ACC112 (cell line): ENCODE data around the gene VPS51.
"Not testable (repeated sequence)": the region's sequence is repeated elsewhere in the genome, so short reads cannot be mapped to it uniquely, and the experiment has no call there.

Source experiments
- H2AFZ ChIP-seq: fragments of 200-600 bp; sonication (generic); one replicate; pipeline ENCODE4 v1.6.0; 2017; ENCODE audit warnings: antibody characterized with exemption, low read length; ENCODE audit not compliant: unreplicated experiment
- H3K27ac ChIP-seq: fragments of 200-600 bp; sonication (generic); 2 replicates; pipeline ENCODE4 v1.5.1; 2014; ENCODE audit warnings: low read depth, mild to moderate bottlenecking, antibody characterized with exemption, low read length, moderate library complexity
- H3K27me3 ChIP-seq: fragments of 200-600 bp; sonication (generic); 2 replicates; pipeline ENCODE4 v1.6.1; 2014; ENCODE audit warnings: mild to moderate bottlenecking, antibody characterized with exemption, low read length, moderate library complexity, mixed read lengths; ENCODE audit not compliant: insufficient read depth
- H3K36me3 ChIP-seq: fragments of 200-600 bp; sonication (generic); 2 replicates; pipeline ENCODE4 v1.6.1; 2016; ENCODE audit warnings: mild to moderate bottlenecking, antibody characterized with exemption, low read length, moderate library complexity, mixed read lengths; ENCODE audit not compliant: insufficient read depth
- H3K4me1 ChIP-seq: fragments of 200-600 bp; sonication (generic); one replicate; pipeline ENCODE4 v1.6.1; 2016; ENCODE audit warnings: low read length, mixed read lengths; ENCODE audit not compliant: insufficient read depth, unreplicated experiment, control insufficient read depth
- H3K4me3 ChIP-seq: fragments of 200-600 bp; sonication (generic); 2 replicates; pipeline ENCODE4 v1.5.1; 2014; ENCODE audit warnings: mild to moderate bottlenecking, low read depth, low read length
- H3K79me2 ChIP-seq: fragments of 200-600 bp; sonication (generic); one replicate; pipeline ENCODE4 v1.6.0; 2016; ENCODE audit warnings: low read length; ENCODE audit not compliant: control insufficient read depth, unreplicated experiment, insufficient read depth

VPS51 gene

GRCh38 chr11:65141896-65142494 lies 46.0 kb downstream of the VPS51 start:
- Histone ChIP-seq H3K4me1 (no peaks in the 10 kb centered on the region), H3K79me2 (no peaks in the 10 kb centered on the region), H3K27me3 (peaks cover 9% of the 10 kb centered on the region; the same call in 1 of the 2 replicates), H3K27ac (no peak overlapping the region), H3K4me3 (no peak overlapping the region), H3K36me3 (no peaks in the 10 kb centered on the region), H2AFZ (no peak overlapping the region)

GRCh38 chr11:65147352-65148075 lies 51.5 kb downstream of the VPS51 start:
- Histone ChIP-seq H3K36me3 (no peaks in the 10 kb centered on the region), H3K4me3 (no peak overlapping the region), H3K79me2 (no peaks in the 10 kb centered on the region), H3K4me1 (peaks cover 10% of the 10 kb centered on the region), H3K27me3 (no peaks in the 10 kb centered on the region), H3K27ac (no peak overlapping the region), H2AFZ (no peak overlapping the region)

GRCh38 chr11:65148657-65149056 lies 52.6 kb downstream of the VPS51 start:
- no peaks in the 10 kb centered on the region for H3K36me3 ChIP-seq
- peaks cover 10% of the 10 kb centered on the region for H3K4me1 ChIP-seq
- H3K4me3 ChIP-seq = no peak overlapping the region
- H3K27me3 ChIP-seq = no peaks in the 10 kb centered on the region
- H3K79me2 ChIP-seq = no peaks in the 10 kb centered on the region
- H3K27ac ChIP-seq = no peak overlapping the region
- H2AFZ ChIP-seq = no peak overlapping the region

GRCh38 chr11:65150131-65150508 lies 54.1 kb downstream of the VPS51 start:
- not testable (repeated sequence) for H3K27me3 ChIP-seq, H3K36me3 ChIP-seq, H2AFZ ChIP-seq, H3K79me2 ChIP-seq
- H3K27ac ChIP-seq = peak overlapping the region; percentile 61; the same call in 1 of the 2 replicates
- H3K4me3 ChIP-seq = peak overlapping the region; percentile 52; the same call in 1 of the 2 replicates
- peaks cover 10% of the 10 kb centered on the region for H3K4me1 ChIP-seq

- Histone ChIP-seq H3K4me3 (peak overlapping the region; percentile 52; the same call in 1 of the 2 replicates), H2AFZ (no peak overlapping the region), H3K4me1 (peaks cover 10% of the 10 kb centered on the region), H3K79me2 (no peaks in the 10 kb centered on the region), H3K36me3 (no peaks in the 10 kb centered on the region), H3K27ac (peak overlapping the region; percentile 61; the same call in 1 of the 2 replicates), H3K27me3 (no peaks in the 10 kb centered on the region)
These were observed 54.7 kb downstream of the VPS51 start for GRCh38 chr11:65150509-65151299.

- H3K4me3 ChIP-seq = no peak overlapping the region
- no peaks in the 10 kb centered on the region for H3K27me3 ChIP-seq
- no peak overlapping the region for H2AFZ ChIP-seq
- no peaks in the 10 kb centered on the region for H3K36me3 ChIP-seq
- H3K4me1 ChIP-seq = peaks cover 10% of the 10 kb centered on the region
- no peak overlapping the region for H3K27ac ChIP-seq
- no peaks in the 10 kb centered on the region for H3K79me2 ChIP-seq
These were observed 55.4 kb downstream of the VPS51 start for GRCh38 chr11:65151331-65151899.

- Histone ChIP-seq H3K27ac (no peak overlapping the region), H3K36me3 (no peaks in the 10 kb centered on the region), H3K4me1 (peaks cover 10% of the 10 kb centered on the region), H3K4me3 (no peak overlapping the region), H3K27me3 (no peaks in the 10 kb centered on the region), H3K79me2 (no peaks in the 10 kb centered on the region), H2AFZ (no peak overlapping the region)
These were observed 56.1 kb downstream of the VPS51 start for GRCh38 chr11:65152122-65152521.

GRCh38 chr11:65156256-65156655 lies 60.2 kb downstream of the VPS51 start:
- Histone ChIP-seq H3K27ac (no peak overlapping the region), H3K4me3 (no peak overlapping the region), H3K4me1 (no peaks in the 10 kb centered on the region), H3K36me3 (no peaks in the 10 kb centered on the region), H2AFZ (no peak overlapping the region), H3K27me3 (no peaks in the 10 kb centered on the region), H3K79me2 (no peaks in the 10 kb centered on the region)

GRCh38 chr11:65156926-65157325 lies 60.9 kb downstream of the VPS51 start:
- no peak overlapping the region for H2AFZ ChIP-seq
- H3K36me3 ChIP-seq = no peaks in the 10 kb centered on the region
- H3K79me2 ChIP-seq = no peaks in the 10 kb centered on the region
- no peaks in the 10 kb centered on the region for H3K4me1 ChIP-seq
- no peaks in the 10 kb centered on the region for H3K27me3 ChIP-seq
- no peak overlapping the region for H3K27ac ChIP-seq
- no peak overlapping the region for H3K4me3 ChIP-seq

GRCh38 chr11:65157336-65157735 lies 61.3 kb downstream of the VPS51 start:
- no peaks in the 10 kb centered on the region for H3K79me2 ChIP-seq
- no peak overlapping the region for H3K27ac ChIP-seq
- H3K4me3 ChIP-seq = no peak overlapping the region
- H3K36me3 ChIP-seq = no peaks in the 10 kb centered on the region
- H3K4me1 ChIP-seq = no peaks in the 10 kb centered on the region
- H2AFZ ChIP-seq = no peak overlapping the region
- no peaks in the 10 kb centered on the region for H3K27me3 ChIP-seq
